BLaER1 treated with 17β-estradiol and CSF1 and Interleukin-3, amounts not matched to agents 10 nM and 100 nM (cell line): ENCODE measurements around the gene SLC1A2.

Source experiments
- H3K27ac ChIP-seq, 11 experiments: shearing (Covaris generic); formaldehyde crosslinking; 2 replicates each; pipeline ENCODE4 v1.8.1; 2022
- H3K27me3 ChIP-seq, 11 experiments: shearing (Covaris generic); formaldehyde crosslinking; 2 replicates each; pipeline ENCODE4 v1.8.1; 2022
- H3K36me3 ChIP-seq, 11 experiments: shearing (Covaris generic); formaldehyde crosslinking; 2 replicates each; pipeline ENCODE4 v1.8.1; 2022
- H3K4me1 ChIP-seq, 10 experiments: shearing (Covaris generic); formaldehyde crosslinking; 2 replicates each; pipeline ENCODE4 v1.8.1; 2022
- H3K4me2 ChIP-seq, 11 experiments: shearing (Covaris generic); formaldehyde crosslinking; 2 replicates each; pipeline ENCODE4 v1.8.1; 2022
- H3K4me3 ChIP-seq, 10 experiments: shearing (Covaris generic); formaldehyde crosslinking; 2 replicates each; pipeline ENCODE4 v1.8.1; 2022
- H3K9ac ChIP-seq, 11 experiments: shearing (Covaris generic); formaldehyde crosslinking; 2 replicates each; pipeline ENCODE4 v1.8.1; 2022
- H3K9me3 ChIP-seq, 11 experiments: shearing (Covaris generic); formaldehyde crosslinking; replicated peaks in 1 of 11; 2 replicates each; pipeline ENCODE4 v1.8.1; 2022
- H4K20me1 ChIP-seq, 11 experiments: shearing (Covaris generic); formaldehyde crosslinking; 2 replicates each; pipeline ENCODE4 v1.8.1; 2022
- Cebpa-rat ChIP-seq, 11 experiments: shearing (Covaris generic); IDR thresholded peaks; 2 replicates each; pipeline ENCODE4 v1.8.1; 2022

The SLC1A2 gene

DNA sequence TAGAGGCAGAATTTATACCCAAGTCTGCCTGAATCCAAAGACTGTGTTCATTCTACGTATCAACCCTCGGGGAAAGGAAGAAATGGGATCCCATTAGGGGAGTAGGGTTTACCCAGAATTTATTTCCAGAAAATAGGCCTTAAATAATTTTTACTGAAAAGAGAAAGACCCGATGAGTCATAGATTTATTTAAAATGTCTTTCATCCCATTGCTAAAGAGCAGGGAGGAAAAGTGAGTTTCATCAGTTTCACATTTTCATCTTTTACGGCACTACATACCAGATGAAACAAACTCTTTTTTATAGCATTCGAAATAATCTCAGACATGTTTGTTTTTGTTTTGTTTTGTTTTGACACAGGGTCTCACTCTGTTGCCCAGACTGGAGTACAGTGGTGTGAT is 31.3 kb downstream of the SLC1A2 start:
- Histone ChIP-seq H3K36me3 (no peaks in the 10 kb centered on the region), H4K20me1 (no peaks in the 10 kb centered on the region), H3K9ac (no peak overlapping the region), H3K4me2 (no peak overlapping the region), H3K9me3 (no peaks in the 10 kb centered on the region), H3K4me1 (peaks cover 15 to 22% (median 20%) of the 10 kb centered on the region in 10 experiments), H3K27me3 (no peaks in the 10 kb centered on the region; a peak in 1 of 22 replicates), H3K4me3 (no peak overlapping the region), H3K27ac (no peak overlapping the region)
- TF ChIP-seq Cebpa-rat (IDR thresholded peaks at IDR 0.05): no peak

DNA sequence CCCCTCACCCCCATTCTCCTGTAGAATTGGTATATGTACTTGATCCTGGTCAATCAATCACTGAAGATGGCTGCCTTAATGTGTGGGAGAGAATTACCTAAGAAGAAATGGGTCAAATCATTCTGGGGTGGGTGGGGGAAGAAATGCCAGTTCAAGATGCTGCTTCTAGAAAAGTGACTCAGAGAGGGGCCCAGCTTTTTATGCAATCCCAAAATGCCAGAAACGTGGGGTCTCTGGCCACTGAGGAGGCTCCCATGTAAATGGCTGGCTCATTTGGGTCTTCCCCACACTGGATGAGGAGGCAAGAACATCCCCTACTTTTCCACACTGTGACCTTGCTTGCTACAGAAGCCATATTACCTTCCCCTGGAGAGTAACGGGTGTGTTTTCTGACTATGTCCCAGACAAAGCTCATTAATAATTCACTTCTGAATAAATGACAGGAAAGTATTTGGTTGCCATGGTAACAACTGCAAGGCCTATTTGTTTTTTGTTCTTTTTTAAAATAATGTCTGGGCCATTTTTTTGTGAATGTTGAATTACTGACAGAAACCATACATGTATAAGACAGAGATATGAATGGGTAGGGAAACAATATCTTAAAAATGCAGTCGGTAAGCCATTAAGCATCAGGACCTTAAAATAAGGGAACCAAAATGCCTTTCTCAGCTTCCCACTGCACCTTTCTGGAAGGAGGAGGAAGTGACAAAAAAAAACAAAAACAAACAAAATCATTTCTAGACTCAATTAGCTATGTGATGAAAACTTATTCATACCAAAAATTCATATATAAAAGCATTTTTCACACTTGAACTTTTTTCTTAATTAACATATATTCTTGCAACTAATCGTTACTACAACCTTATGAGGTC is 32.0 kb downstream of the SLC1A2 start:
- no peaks in the 10 kb centered on the region for H3K9me3 ChIP-seq
- no peak overlapping the region for H3K4me3 ChIP-seq
- H3K9ac ChIP-seq: no peak overlapping the region
- peaks cover 9 to 18% (median 15%) of the 10 kb centered on the region in 10 experiments for H3K4me1 ChIP-seq
- H3K27me3 ChIP-seq: no peaks in the 10 kb centered on the region
- H3K4me2 ChIP-seq: no peak overlapping the region
- H3K36me3 ChIP-seq: no peaks in the 10 kb centered on the region
- H3K27ac ChIP-seq: no peak overlapping the region
- H4K20me1 ChIP-seq: no peaks in the 10 kb centered on the region
- TF ChIP-seq Cebpa-rat (IDR thresholded peaks at IDR 0.05): no peak

DNA sequence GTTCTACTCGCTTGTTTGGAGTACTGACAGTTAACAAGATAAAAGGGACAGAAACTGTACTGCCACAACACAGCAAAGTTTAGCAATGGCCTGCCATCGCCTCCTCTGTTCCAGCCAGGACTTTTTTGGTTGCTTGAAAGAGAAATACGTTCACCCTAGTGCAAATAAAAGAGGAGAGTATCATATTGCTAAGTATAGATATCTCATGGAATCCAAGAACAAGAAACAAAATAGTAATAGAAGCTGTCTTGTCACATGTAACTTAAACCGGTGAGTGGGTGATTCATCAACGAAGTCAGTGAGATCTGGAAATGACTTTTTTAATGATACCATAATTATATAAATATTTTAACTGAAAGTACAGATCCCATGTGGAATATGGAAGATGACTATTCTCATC is 35.4 kb downstream of the SLC1A2 start:
- H3K4me3 ChIP-seq: no peak overlapping the region
- H3K27ac ChIP-seq: no peak overlapping the region
- H3K4me2 ChIP-seq: no peak overlapping the region
- TF ChIP-seq Cebpa-rat (IDR thresholded peaks at IDR 0.05): no peak
- H4K20me1 ChIP-seq: no peaks in the 10 kb centered on the region
- no peaks in the 10 kb centered on the region for H3K27me3 ChIP-seq
- no peaks in the 10 kb centered on the region for H3K36me3 ChIP-seq
- H3K9ac ChIP-seq: no peak overlapping the region
- no peaks in the 10 kb centered on the region for H3K9me3 ChIP-seq
- H3K4me1 ChIP-seq: no peaks in the 10 kb centered on the region; a peak in 1 of 20 replicates

DNA sequence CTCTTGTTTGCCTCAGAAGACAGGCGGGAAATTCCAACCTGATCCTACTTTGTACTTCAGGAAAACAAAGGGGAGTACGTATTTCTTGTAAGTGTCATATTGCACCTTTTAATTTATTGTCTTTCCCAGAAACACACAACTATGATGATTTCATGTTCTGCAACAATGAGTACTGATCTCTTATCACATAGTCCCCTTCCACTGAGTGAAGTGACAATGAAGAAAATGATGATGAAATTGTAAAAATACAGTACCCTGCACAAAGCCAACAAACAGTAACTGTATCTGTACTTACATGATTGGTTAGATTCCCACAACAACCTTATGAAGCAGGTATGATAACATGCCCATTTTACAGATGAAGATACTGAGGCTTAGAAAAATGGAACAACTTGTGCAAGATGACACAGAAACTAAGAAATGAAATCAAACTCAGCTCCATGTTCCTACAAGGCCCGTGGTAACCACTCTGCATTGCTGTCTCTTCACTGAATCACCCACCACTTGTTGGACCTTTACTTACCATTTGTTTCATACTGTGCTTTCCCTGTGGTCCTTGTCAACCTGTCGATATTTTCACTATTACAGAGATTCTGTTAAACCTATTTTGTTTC is 37.5 kb downstream of the SLC1A2 start:
- no peaks in the 10 kb centered on the region for H3K9me3 ChIP-seq
- no peaks in the 10 kb centered on the region; a peak in 1 of 20 replicates for H3K4me1 ChIP-seq
- TF ChIP-seq Cebpa-rat (IDR thresholded peaks at IDR 0.05): no peak
- H4K20me1 ChIP-seq: no peaks in the 10 kb centered on the region
- H3K27ac ChIP-seq: no peak overlapping the region
- no peaks in the 10 kb centered on the region for H3K27me3 ChIP-seq
- no peak overlapping the region for H3K9ac ChIP-seq
- no peak overlapping the region for H3K4me3 ChIP-seq
- H3K36me3 ChIP-seq: no peaks in the 10 kb centered on the region
- H3K4me2 ChIP-seq: no peak overlapping the region

DNA sequence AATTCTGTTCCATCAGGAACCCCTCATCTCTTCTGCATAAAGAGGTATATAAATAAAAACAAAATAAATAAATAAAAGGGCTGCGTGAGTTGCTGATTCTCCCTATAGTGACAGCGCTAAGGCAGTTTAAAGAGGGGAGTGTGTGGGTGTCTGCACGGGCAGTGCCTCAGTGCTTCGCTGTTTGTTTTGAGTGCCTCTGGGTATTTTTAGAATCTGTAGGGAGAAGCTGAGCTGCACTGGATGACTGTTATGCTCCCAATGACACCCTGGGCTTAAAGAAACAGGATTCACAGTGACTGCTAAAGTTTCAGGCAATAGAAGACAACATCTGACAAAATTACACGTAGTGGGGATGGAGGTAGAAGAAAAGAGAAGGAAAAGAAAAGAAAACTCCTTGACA is 38.8 kb downstream of the SLC1A2 start:
- H3K27me3 ChIP-seq: no peaks in the 10 kb centered on the region
- no peak for TF ChIP-seq Cebpa-rat (IDR thresholded peaks at IDR 0.05)
- no peaks in the 10 kb centered on the region for H3K9me3 ChIP-seq
- H3K4me3 ChIP-seq: no peak overlapping the region
- no peak overlapping the region for H3K9ac ChIP-seq
- H3K27ac ChIP-seq: no peak overlapping the region
- H3K36me3 ChIP-seq: no peaks in the 10 kb centered on the region
- H4K20me1 ChIP-seq: no peaks in the 10 kb centered on the region
- H3K4me1 ChIP-seq: no peaks in the 10 kb centered on the region; a peak in 1 of 20 replicates
- no peak overlapping the region for H3K4me2 ChIP-seq

DNA sequence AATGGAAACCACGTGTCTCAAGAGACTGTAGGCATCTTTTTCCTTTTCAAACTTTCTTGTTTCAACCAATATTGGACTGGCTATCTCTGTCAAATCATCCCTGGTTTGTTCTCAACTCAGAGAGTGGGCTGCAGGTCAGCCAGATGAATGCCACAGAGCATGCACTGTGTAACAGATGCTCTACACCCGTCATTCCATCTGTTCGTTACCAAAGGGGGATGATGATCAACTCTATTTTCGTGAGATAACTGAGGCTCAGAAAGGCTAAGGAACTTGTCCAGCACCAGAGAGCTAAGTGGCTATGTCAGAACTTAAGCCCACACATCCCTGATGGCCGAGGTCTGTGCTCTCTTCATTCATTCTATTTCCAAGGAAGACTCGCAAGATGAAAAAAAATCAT is 42.1 kb downstream of the SLC1A2 start:
- H3K4me2 ChIP-seq: no peak overlapping the region

DNA sequence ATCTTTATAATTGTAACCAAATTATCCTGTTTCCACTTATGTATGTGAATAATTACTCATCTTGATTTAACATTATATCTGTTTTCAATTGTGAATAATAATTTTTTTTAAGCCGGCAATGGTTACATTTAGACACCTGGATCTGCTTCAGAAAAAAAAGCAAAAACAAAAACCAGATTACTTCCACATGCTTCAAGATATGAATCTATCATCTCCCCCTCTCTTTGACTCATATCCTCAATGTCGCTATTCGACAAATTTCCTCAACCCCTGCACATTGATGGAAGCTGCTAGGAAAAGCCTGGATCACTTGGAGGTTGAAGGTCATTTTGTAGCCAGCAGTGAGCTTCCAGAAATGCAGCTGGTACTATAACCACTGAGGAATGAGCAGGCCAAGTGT is 42.7 kb downstream of the SLC1A2 start:
- Histone ChIP-seq H3K36me3 (no peaks in the 10 kb centered on the region), H4K20me1 (no peaks in the 10 kb centered on the region), H3K9ac (no peak overlapping the region), H3K4me1 (no peaks in the 10 kb centered on the region; a peak in 1 of 20 replicates), H3K4me2 (no peak overlapping the region), H3K4me3 (no peak overlapping the region), H3K9me3 (no peaks in the 10 kb centered on the region), H3K27me3 (no peaks in the 10 kb centered on the region), H3K27ac (no peak overlapping the region)
- no peak for TF ChIP-seq Cebpa-rat (IDR thresholded peaks at IDR 0.05)

More for the DNA sequence above, 42.1 kb downstream of the SLC1A2 start:
- no peak overlapping the region for H3K9ac ChIP-seq
- TF ChIP-seq Cebpa-rat (IDR thresholded peaks at IDR 0.05): no peak
- no peak overlapping the region for H3K4me3 ChIP-seq
- no peaks in the 10 kb centered on the region for H3K9me3 ChIP-seq
- no peaks in the 10 kb centered on the region for H3K27me3 ChIP-seq
- no peaks in the 10 kb centered on the region; a peak in 1 of 20 replicates for H3K4me1 ChIP-seq
- no peaks in the 10 kb centered on the region for H3K36me3 ChIP-seq
- no peaks in the 10 kb centered on the region for H4K20me1 ChIP-seq
- no peak overlapping the region for H3K27ac ChIP-seq

DNA sequence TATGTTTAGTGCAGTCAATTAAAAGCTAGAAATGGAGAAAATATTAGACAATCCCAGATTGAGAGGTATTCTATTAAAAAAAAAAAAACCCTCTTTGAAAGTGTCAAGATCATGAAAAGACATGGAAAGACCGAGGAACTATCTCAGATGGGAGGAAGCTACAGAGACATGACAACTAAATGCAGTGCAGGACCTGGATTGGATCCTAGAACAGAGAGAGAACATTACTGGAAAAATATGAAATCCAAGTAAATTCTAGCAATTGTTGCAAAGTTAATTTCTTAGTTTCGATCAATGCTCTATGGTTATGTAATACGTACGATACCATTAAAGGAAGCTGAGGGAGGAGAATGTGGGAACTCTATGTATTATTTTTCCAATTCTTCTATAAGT is 43.2 kb downstream of the SLC1A2 start:
- Histone ChIP-seq H3K27ac (no peak overlapping the region), H3K9me3 (no peaks in the 10 kb centered on the region), H3K9ac (no peak overlapping the region), H3K36me3 (no peaks in the 10 kb centered on the region), H3K4me2 (no peak overlapping the region), H4K20me1 (no peaks in the 10 kb centered on the region), H3K4me1 (no peaks in the 10 kb centered on the region; a peak in 1 of 20 replicates), H3K4me3 (no peak overlapping the region), H3K27me3 (no peaks in the 10 kb centered on the region)
- TF ChIP-seq Cebpa-rat (IDR thresholded peaks at IDR 0.05): no peak

DNA sequence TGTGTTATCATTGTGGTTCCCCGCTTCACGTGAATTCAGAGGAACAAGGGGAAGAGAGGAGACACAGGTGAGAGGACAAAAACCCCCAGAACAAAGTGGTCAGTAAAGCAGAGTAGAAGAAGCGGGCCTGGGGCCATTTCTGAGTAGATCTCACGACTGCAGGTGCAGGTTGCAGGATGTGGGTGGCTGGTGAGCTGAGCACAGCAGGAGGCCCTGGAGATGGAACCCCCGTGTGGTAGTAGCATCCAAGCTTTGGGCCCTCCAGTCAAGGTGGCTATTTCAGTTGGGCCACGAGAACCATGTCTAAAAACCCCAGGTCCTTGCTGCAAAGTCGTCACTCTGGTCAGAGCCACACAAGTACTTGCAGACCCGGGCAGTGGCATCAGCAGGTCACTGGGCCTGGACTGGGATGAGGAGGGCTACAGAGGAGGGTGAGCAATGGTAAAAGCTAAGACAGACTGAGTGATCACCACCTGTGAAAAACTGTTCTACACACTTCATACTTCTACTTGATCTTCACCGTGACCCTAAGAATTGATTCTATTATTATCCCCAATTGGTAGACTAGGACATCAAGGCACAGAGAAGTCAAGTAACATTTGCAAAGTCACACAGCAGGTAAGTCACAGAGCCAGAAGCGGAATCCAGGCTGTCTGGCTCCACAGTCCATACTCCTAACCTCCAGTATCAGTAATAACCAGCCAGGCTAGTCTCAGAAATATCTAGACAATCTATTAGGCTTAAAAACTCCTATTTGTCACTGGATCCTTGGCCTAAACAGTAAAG is 43.8 kb downstream of the SLC1A2 start:
- Histone ChIP-seq H3K9me3 (no peaks in the 10 kb centered on the region), H3K27ac (no peak overlapping the region), H3K4me3 (no peak overlapping the region), H3K9ac (no peak overlapping the region), H3K27me3 (no peaks in the 10 kb centered on the region), H3K36me3 (no peaks in the 10 kb centered on the region), H3K4me1 (no peaks in the 10 kb centered on the region; a peak in 1 of 20 replicates), H4K20me1 (no peaks in the 10 kb centered on the region), H3K4me2 (no peak overlapping the region)
- no peak for TF ChIP-seq Cebpa-rat (IDR thresholded peaks at IDR 0.05)
